PFSK-1 (cell line): ENCODE data around the gene CASK.

Source experiments
- FOXP2 ChIP-seq: optimal IDR thresholded peaks from 2 replicates; pipeline ENCODE3; 2011; ENCODE audit warnings: borderline replicate concordance, control low read depth, inconsistent platforms; ENCODE audit not compliant: insufficient read depth; ENCODE audit errors: extremely low read length, extremely low read depth
- POLR2AphosphoS5 ChIP-seq: IDR thresholded peaks from 2 replicates; pipeline ENCODE4 v1.6.1; 2012; ENCODE audit warnings: low read depth, mild to moderate bottlenecking, control low read depth, low read length, moderate library complexity
- REST ChIP-seq, 2 experiments: IDR thresholded peaks; 2 replicates each; pipeline versions ENCODE4 v1.6.1 to v1.8.0; 2011 to 2012; ENCODE audit warnings: low read depth in 2 of 2, low read length in 2 of 2, control low read depth in 1 of 2, inconsistent platforms in 1 of 2, mild to moderate bottlenecking in 1 of 2, moderate library complexity in 1 of 2; ENCODE audit not compliant: insufficient read depth in 1 of 2
- SIN3A ChIP-seq: IDR thresholded peaks from 2 replicates; pipeline ENCODE4 v1.6.1; 2012; ENCODE audit warnings: mild to moderate bottlenecking, low read length, moderate library complexity, borderline replicate concordance; ENCODE audit not compliant: insufficient read depth
- TAF1 ChIP-seq: IDR thresholded peaks from 2 replicates; pipeline ENCODE4 v1.6.1; 2012; ENCODE audit warnings: low read length, control low read depth, borderline replicate concordance; ENCODE audit not compliant: insufficient read depth

The CASK gene

DNA sequence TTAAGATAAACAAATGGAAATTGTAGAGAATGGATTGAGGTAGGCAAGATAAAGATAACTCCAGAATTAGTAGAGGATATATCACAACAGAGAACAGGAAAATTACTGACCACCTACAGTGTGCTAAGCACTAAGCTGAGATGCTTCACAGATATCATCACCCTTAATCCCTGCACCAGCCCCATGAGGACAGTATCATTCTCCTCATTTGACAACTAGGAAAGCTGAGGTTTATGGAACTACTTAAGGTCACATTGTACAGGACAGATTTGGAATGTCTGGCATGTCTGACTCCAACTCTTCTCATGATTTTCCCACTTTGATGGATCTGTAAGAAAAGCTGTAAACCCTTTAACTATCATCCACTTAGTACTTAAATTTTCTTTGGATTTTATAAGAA is 95.5 kb downstream of the CASK start:
- no peak for TF ChIP-seq SIN3A
- TF ChIP-seq POLR2AphosphoS5: no peak
- TF ChIP-seq FOXP2: no peak
- no peak for TF ChIP-seq TAF1
- no peak for TF ChIP-seq REST (IDR thresholded peaks at IDR 0.05; ENCODE audit: insufficient read depth in 1 of 2, low read depth in 2 of 2, low read length in 2 of 2)

DNA sequence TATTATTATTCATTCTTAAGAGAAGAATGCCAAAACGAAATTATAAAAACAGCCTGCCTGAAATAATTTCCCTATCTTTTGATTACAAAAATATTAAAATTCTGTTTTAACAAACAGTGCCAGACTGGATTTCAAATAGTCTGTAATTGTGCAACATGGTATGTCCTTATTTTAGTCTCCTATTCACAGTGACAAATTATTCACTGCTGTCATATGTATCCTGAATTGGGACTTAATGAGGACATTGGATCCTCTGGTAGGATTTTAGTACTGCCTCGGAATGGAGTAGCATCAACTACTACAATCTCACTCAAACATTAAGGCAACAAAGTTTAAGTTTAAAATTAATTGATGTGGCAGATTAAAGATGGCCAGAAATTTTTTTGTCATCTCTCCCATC is 97.6 kb downstream of the CASK start:
- TF ChIP-seq FOXP2 (no peak), SIN3A (no peak), POLR2AphosphoS5 (no peak), REST (IDR thresholded peaks at IDR 0.05; ENCODE audit: insufficient read depth in 1 of 2, low read depth in 2 of 2, low read length in 2 of 2) (no peak), TAF1 (no peak)

DNA sequence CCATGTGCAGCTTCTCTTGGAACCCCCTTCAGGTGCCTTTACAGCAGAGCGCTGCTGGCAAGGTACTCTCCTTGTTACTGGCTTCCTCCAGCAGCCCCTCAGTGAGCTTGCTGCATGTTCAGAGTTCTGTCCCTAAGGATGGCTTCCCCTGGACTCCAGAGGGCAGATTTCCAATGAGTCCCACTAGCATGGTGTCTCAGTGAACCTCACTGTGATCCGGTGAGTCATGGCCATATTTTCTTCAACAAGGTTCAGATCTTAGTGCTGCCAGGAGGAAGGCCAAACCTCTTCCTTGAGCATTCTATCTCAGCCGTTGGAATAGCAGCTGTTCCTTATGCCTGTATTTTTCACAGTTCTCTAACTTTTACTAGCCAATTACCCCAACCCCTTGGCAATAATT is 98.8 kb downstream of the CASK start:
- TF ChIP-seq FOXP2 (no peak), SIN3A (no peak)

GRCh38 chrX:41823402-41823801 is 100.0 kb downstream of the CASK start:
- TF ChIP-seq REST (IDR thresholded peaks at IDR 0.05; ENCODE audit: insufficient read depth in 1 of 2, low read depth in 2 of 2, low read length in 2 of 2) (no peak), SIN3A (no peak), FOXP2 (no peak), POLR2AphosphoS5 (no peak), TAF1 (no peak)

GRCh38 chrX:41822892-41823291 is 100.5 kb downstream of the CASK start:
- TF ChIP-seq REST (IDR thresholded peaks at IDR 0.05; ENCODE audit: insufficient read depth in 1 of 2, low read depth in 2 of 2, low read length in 2 of 2): no peak
- no peak for TF ChIP-seq SIN3A
- TF ChIP-seq POLR2AphosphoS5: no peak
- TF ChIP-seq TAF1: no peak
- no peak for TF ChIP-seq FOXP2
